T47D (cell line): ENCODE data around the gene GRM1.

Source experiments
- DNase-seq, 2 experiments: peaks; one replicate each; pipeline versions ENCODE4 v3.0.0 to v3.0.0-alpha.2; 2011 to 2012; ENCODE audit warnings: low read depth in 1 of 2, low spot score in 1 of 2
- JUND ChIP-seq: IDR thresholded peaks from 2 replicates; pipeline ENCODE4 v1.6.1; 2012; ENCODE audit warnings: low read depth
- in situ Hi-C: cut with HindIII; loops from 2 replicates; pipeline ENCODE4 v1.10.0; 2016; ENCODE audit warnings: low sequenced_read_pairs, low pct_unique_long_range_greater_than_20kb

Gene GRM1

DNA sequence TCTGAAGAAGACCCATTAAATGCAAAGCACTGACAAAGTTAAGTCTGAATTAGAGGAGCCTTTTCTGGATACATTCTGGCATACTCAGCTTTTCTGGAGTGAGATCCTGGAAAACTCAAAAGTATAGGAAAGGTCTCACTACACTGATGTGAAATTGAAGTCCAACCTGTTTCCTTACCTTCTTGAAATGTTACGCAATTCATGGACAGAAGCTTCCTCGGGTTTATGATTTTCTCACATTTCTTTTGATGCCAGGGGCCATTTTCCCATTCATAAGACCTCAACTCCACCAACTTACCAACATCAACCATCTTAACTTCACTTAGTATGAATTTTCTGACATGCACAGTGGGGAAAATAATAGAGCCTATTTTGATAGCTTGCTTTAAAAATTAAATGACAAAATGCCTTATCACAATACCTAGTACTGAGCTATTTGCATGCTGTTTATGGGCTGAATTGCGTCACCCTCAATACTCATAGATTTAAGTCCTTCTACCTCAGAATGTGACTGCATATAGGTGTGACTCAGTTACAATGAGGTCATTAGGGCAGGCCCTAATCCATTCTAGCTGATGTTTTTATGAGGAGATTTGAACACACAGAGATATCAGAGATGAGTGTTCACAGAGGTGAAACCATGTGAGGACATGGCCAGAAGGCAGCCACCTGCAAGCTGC is 441.4 kb downstream of the GRM1 start:
- no peak for DNase-seq
- TF ChIP-seq JUND = no peak
- in situ Hi-C loops = no loop called here

GRCh38 chr6:146472918-146473317 is 444.1 kb downstream of the GRM1 start:
- no peak for TF ChIP-seq JUND
- DNase-seq = no peak
- in situ Hi-C loops = no loop called here

DNA sequence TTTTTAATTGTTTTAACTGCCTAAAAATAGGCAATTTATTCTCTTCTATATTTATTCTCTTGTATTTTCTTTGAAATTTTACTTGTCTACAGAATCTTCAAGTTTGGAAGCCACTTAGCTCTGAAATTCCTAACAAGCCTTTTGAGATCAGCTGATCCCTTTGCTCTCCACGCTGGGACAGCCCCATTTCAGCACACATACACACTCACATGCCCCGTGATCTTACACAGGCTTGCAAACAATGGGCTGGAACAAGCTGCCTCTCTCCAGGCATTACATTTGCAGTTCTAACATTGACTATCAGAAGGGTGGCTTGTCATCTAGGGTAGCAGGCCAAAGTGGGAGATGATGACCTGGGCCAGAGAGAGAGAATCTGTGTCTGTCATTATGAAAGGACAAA is 452.7 kb downstream of the GRM1 start:
- TF ChIP-seq JUND = no peak
- in situ Hi-C loops = no loop called here
- DNase-seq = no peak

GRCh38 chr6:146484411-146484810 is 455.5 kb downstream of the GRM1 start:
- TF ChIP-seq JUND = no peak
- DNase-seq = no peak
- in situ Hi-C loops = no loop called here
